HFF-Myc (cell line): Measurements from ENCODE around the gene MRC2.

ENCODE experiments used
- DNase-seq: peaks from one replicate; pipeline ENCODE4 v3.0.0-alpha.2; 2011; ENCODE audit warnings: low read depth; ENCODE audit errors: extremely low read depth
- H3K4me3 ChIP-seq: replicated peaks from 2 replicates; pipeline ENCODE4 v1.5.1; 2011; ENCODE audit warnings: low read depth, mild to moderate bottlenecking, control low read depth, low read length
- TF ChIP-seq, protein P1 (sequence below): IDR thresholded peaks from 2 replicates; pipeline ENCODE4 v1.5.1; 2012; ENCODE audit warnings: mild to moderate bottlenecking, low read depth, low read length, control low read depth; ENCODE audit errors: missing control alignments

MRC2 gene

DNA sequence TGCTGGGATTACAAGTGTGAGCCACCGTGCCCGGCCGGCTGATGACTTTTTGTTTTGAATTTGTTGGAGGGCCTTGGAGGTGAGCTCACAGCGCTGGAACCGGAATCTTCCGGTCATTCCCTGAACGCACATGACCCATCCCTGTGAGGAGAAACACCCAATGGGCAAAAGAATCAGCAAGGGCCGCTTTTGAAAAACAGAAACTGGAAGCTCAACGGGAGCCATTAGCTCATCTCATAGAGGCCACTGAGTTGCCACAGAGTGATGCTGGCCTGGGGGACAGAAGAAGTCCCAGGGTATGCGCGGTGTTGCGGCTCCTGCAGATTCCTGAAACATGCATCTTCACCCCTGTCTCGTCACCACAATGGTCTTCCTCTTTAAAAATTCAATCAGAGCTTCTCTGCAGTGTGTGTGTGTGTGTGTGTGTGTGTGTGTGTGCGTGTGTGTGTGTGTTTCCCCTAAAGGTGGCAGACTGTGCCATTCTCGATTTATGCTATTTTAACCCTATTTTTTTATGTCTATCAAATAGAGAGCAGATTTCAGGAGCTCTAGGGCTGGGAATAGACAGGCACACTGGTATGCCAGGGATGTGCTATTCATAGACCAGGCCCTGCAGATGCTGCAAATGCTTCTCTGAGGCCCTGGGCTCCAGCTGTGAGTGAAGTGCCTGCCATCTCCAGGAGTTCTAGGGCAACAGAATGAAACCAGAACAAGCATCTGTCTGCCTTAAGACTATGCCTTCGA, 112.3 kb downstream of the MRC2 start:
- DNase-seq = no peak
- H3K4me3 ChIP-seq = no peak overlapping the region
- TF ChIP-seq, protein P1, sequence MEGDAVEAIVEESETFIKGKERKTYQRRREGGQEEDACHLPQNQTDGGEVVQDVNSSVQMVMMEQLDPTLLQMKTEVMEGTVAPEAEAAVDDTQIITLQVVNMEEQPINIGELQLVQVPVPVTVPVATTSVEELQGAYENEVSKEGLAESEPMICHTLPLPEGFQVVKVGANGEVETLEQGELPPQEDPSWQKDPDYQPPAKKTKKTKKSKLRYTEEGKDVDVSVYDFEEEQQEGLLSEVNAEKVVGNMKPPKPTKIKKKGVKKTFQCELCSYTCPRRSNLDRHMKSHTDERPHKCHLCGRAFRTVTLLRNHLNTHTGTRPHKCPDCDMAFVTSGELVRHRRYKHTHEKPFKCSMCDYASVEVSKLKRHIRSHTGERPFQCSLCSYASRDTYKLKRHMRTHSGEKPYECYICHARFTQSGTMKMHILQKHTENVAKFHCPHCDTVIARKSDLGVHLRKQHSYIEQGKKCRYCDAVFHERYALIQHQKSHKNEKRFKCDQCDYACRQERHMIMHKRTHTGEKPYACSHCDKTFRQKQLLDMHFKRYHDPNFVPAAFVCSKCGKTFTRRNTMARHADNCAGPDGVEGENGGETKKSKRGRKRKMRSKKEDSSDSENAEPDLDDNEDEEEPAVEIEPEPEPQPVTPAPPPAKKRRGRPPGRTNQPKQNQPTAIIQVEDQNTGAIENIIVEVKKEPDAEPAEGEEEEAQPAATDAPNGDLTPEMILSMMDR = no peak

DNA sequence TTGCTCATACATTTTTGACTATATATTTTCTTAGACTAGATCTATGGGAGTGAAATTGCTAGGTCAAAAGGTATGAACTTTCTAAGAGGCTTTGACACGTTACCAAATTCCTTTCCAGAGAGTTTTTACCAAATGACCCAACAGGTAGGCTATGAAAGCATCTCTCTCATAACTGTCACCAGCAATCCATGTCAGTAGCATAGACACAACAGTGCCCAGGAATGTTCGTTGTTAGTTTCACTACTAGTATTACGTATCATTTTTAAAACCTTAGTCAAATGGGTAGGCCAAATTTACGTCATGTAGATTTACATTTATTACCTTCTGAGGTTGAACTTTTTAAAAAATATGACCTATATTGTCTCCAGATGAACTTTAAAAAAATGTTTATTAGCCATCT, 113.8 kb downstream of the MRC2 start:
- TF ChIP-seq, protein P1 = no peak

More for the DNA sequence above, 113.8 kb downstream of the MRC2 start:
- H3K4me3 ChIP-seq = no peak overlapping the region
- no peak for DNase-seq
